Gastroesophageal sphincter (tissue), 4 donors: ENCODE measurements around the gene STK24. TPM values are rescaled to one million over a fixed set of nuclear protein-coding genes. Genes with fewer than 3 reads are reported as not detected.

Source experiments
- ATAC-seq: fragments of 150-250 bp; one replicate; pipeline ENCODE4 v1.9.1; 2016; ENCODE audit warnings: mild to moderate bottlenecking, moderate library complexity
- H3K27ac ChIP-seq, 4 donors: fragments of 200-600 bp; sonication (generic) in 3 of 4; 1 replicate in 3 of 4; 2 replicates in 1 of 4; pipeline ENCODE4 v1.5.1; 2016 to 2019
- H3K27me3 ChIP-seq: fragments of 200-600 bp; sonication (generic); one replicate; pipeline ENCODE4 v1.5.1; 2019
- H3K36me3 ChIP-seq, 2 donors: fragments of 200-600 bp; sonication (generic); one replicate each; pipeline ENCODE4 v1.5.1; 2019; ENCODE audit warnings: control low read depth in 1 of 2
- H3K4me1 ChIP-seq, 3 donors: fragments of 200-600 bp; sonication (generic); 1 replicate in 2 of 3; 2 replicates in 1 of 3; pipeline ENCODE4 v1.5.1; 2016 to 2019; ENCODE audit warnings: control low read depth in 2 of 3
- H3K4me3 ChIP-seq, 2 donors: fragments of 200-600 bp; sonication (generic); one replicate each; pipeline ENCODE4 v1.5.1; 2019; ENCODE audit warnings: mild to moderate bottlenecking in 1 of 2, moderate library complexity in 1 of 2
- H3K9me3 ChIP-seq, 3 donors: fragments of 200-600 bp; sonication (generic); one replicate each; pipeline ENCODE4 v1.5.1; 2017 to 2019; ENCODE audit warnings: control low read depth in 2 of 3
- EP300 ChIP-seq: sonication (generic); formaldehyde crosslinking; IDR thresholded peaks from one replicate; pipeline ENCODE4 v1.6.1; 2017; ENCODE audit warnings: antibody characterized with exemption, mild to moderate bottlenecking
- POLR2A ChIP-seq, 2 donors: fragments of 450-650 bp; IDR thresholded peaks; one replicate each; pipeline ENCODE4 v1.6.1; 2017; ENCODE audit warnings: antibody characterized with exemption in 2 of 2, mild to moderate bottlenecking in 2 of 2, moderate library complexity in 1 of 2
- POLR2AphosphoS5 ChIP-seq: sonication (generic); formaldehyde crosslinking; IDR thresholded peaks from one replicate; pipeline ENCODE4 v1.6.1; 2017; ENCODE audit warnings: antibody characterized with exemption
- WGBS, 2 donors: methylation state at CpG; one replicate each; pipeline ENCODE4 v1.1.5; 2018; ENCODE audit warnings: low coverage in 1 of 2; 5-methylcytosine and 5-hydroxymethylcytosine counted together
- total RNA-seq, 4 donors: library from RNA; depleted of rRNA; stranded (reverse); fragments of >200 nt; gene quantifications; one replicate each; pipeline ENCODE4 v1.1.0, GENCODE V29; 2016
- TF ChIP-seq, protein P1 (sequence below), 4 experiments: fragments of 200-600 bp in 2 of 4; fragments of 450-650 bp in 2 of 4; sonication (generic) in 1 of 4; IDR thresholded peaks; one replicate each; pipeline ENCODE4 v1.5.1; 2017 to 2019; ENCODE audit warnings: antibody characterized with exemption in 4 of 4, mild to moderate bottlenecking in 2 of 4, moderate library complexity in 2 of 4

The STK24 gene
- total RNA-seq, 4 donors from 2014 or later, result 60.2 to 157 (median 102) TPM

DNA sequence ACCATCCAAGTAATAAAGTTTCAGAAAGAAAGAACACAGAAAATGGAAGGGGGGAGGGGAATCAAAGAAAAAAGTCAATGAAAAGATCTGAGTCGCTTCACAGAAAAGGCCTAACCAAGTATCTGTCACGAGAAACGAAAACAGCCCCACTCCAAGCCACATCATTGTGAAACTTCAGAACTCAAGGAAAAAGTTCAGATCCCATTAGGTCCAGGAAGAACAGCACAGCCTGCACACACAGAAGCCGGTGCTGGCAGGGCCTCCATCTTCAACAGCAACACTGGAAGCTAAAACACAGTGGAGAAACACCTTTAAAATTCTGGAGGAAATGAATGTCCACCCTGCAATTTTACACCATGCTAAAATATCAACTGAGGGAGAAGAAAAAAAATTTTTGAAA, 8.0 kb downstream of the STK24 start:
- no peak overlapping the region for H3K4me3 ChIP-seq
- no peak overlapping the region for H3K27ac ChIP-seq
- TF ChIP-seq POLR2A (IDR thresholded peaks at IDR 0.05) (no peak), EP300 (no peak), POLR2AphosphoS5 (no peak)
- TF ChIP-seq, protein P1, sequence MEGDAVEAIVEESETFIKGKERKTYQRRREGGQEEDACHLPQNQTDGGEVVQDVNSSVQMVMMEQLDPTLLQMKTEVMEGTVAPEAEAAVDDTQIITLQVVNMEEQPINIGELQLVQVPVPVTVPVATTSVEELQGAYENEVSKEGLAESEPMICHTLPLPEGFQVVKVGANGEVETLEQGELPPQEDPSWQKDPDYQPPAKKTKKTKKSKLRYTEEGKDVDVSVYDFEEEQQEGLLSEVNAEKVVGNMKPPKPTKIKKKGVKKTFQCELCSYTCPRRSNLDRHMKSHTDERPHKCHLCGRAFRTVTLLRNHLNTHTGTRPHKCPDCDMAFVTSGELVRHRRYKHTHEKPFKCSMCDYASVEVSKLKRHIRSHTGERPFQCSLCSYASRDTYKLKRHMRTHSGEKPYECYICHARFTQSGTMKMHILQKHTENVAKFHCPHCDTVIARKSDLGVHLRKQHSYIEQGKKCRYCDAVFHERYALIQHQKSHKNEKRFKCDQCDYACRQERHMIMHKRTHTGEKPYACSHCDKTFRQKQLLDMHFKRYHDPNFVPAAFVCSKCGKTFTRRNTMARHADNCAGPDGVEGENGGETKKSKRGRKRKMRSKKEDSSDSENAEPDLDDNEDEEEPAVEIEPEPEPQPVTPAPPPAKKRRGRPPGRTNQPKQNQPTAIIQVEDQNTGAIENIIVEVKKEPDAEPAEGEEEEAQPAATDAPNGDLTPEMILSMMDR (IDR thresholded peaks at IDR 0.05), result no peak
- peaks cover 3 to 97% (median 43%) of the 10 kb centered on the region in 3 donors for H3K4me1 ChIP-seq
- H3K36me3 ChIP-seq, result no peaks in the 10 kb centered on the region
- no peaks in the 10 kb centered on the region for H3K9me3 ChIP-seq
- ATAC-seq, result no peak
- no peaks in the 10 kb centered on the region for H3K27me3 ChIP-seq
- WGBS, 2 donors, result 84 to 93% methylated on average over 2 to 4 of the region's 4 CpGs

DNA sequence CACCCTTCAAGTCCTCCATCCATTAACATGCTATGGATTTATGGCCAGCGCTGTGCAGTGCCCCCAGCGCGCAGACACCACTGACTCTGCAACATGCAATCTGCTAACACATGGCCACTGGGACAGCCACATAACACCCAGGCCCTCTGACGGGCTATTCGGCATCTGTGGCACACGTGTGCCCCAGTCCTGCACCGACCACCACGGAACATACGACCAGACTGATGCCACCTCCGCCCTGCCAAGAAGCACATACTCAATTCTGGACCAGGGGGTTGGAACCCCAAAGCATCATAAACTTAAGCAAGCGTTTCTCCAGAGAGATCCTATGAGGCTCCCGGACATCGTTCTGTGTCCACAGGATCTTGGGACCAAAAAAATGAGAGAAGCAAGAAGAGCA, 9.8 kb downstream of the STK24 start:
- TF ChIP-seq EP300 (no peak), POLR2A (IDR thresholded peaks at IDR 0.05) (no peak), POLR2AphosphoS5 (no peak)
- TF ChIP-seq, protein P1 (IDR thresholded peaks at IDR 0.05), result no peak
- no peak overlapping the region for H3K4me3 ChIP-seq
- H3K9me3 ChIP-seq, result no peaks in the 10 kb centered on the region
- no peaks in the 10 kb centered on the region for H3K27me3 ChIP-seq
- H3K27ac ChIP-seq, result peak overlapping the region in 1 of 4 donors; percentile 75
- no peak for ATAC-seq
- WGBS, 2 donors, result 98 to 100% methylated on average over 2 to 6 of the region's 13 CpGs
- no peaks in the 10 kb centered on the region for H3K36me3 ChIP-seq
- peaks cover 3 to 97% (median 45%) of the 10 kb centered on the region in 3 donors for H3K4me1 ChIP-seq

DNA sequence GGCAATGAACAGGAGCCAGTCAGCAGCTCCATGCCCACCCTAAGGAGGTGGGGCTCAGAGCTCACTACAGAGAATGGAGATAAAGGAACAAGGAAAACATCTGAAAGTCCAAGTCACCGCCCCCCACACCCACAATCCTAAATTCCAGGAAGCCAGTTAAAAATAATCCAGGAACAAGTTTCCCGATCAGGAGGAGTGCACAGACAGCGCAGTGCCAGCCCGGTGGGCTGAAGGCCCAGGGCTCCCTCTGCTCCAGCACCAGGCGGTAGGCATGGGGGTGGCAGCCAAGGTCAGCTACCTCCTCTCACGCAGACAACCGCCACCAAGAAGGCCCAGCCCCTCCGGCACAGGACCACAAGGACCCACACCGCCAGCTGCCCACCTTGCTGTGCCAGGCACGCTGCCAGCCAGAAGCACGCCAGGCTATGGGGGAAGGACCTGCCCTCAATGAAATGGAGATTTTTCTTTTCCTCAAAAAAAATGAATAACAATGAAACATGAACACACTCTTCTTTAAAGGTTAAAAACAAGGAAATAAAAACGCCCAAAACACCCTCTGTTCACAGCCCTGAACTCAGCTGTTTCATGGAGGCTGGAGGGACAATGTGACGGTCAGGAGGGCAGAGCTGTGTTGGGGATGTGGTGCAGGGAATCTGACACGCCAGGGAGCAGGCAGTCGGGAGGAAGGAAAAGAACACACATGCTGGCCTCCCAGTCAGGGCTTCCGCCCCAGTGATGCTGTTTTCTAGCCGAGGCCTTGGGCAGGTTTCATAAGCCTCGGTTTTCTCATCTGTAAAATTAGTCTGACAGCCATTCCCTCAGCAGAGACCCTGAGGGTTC, 11.0 kb downstream of the STK24 start:
- Histone ChIP-seq H3K27ac (peak overlapping the region in 3 of 4 donors; percentile 60 to 75 (median 71)), H3K36me3 (no peaks in the 10 kb centered on the region), H3K9me3 (no peaks in the 10 kb centered on the region), H3K4me3 (peak overlapping the region in 1 of 2 donors; percentile 20), H3K27me3 (no peaks in the 10 kb centered on the region), H3K4me1 (peaks cover 3 to 97% (median 35%) of the 10 kb centered on the region in 3 donors)
- TF ChIP-seq POLR2A (IDR thresholded peaks at IDR 0.05) (no peak), POLR2AphosphoS5 (peak; percentile 59), EP300 (no peak)
- TF ChIP-seq, protein P1 (IDR thresholded peaks at IDR 0.05), result peak in 1 of 4 experiments; percentile 32
- 39 to 46% methylated on average over 4 to 6 of the region's 18 CpGs for WGBS, 2 donors
- ATAC-seq, result peak; percentile 64

DNA sequence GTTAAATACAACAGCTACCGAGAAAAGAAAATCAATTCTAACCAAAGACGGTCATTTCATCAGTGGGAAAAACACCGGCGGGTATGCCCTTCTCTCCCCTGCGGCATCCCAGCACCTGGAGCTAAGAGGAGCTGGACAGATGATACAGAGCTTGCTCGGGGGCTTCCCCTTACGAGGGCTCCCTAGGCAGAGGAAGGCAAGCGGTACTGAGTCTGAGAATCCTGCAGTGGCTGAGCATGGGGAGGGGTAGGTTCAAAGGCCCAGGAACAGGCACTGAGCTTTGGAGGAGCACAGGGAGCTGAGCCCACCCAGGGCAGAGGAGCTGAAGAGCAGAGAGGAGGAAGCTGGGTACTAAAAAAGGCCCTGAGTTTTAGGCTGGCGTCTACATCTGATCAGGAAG, 12.7 kb downstream of the STK24 start:
- H3K9me3 ChIP-seq, result no peaks in the 10 kb centered on the region
- peak overlapping the region in 2 of 4 donors; percentile 13 to 75 for H3K27ac ChIP-seq
- TF ChIP-seq EP300 (no peak), POLR2AphosphoS5 (no peak), POLR2A (IDR thresholded peaks at IDR 0.05) (no peak)
- TF ChIP-seq, protein P1 (IDR thresholded peaks at IDR 0.05), result no peak
- H3K4me1 ChIP-seq, result peaks cover 3 to 97% (median 30%) of the 10 kb centered on the region in 3 donors
- no peaks in the 10 kb centered on the region for H3K27me3 ChIP-seq
- WGBS, 2 donors, result 71 to 89% methylated on average over 3 to 9 of the region's 9 CpGs
- no peaks in the 10 kb centered on the region for H3K36me3 ChIP-seq
- no peak for ATAC-seq
- no peak overlapping the region for H3K4me3 ChIP-seq

DNA sequence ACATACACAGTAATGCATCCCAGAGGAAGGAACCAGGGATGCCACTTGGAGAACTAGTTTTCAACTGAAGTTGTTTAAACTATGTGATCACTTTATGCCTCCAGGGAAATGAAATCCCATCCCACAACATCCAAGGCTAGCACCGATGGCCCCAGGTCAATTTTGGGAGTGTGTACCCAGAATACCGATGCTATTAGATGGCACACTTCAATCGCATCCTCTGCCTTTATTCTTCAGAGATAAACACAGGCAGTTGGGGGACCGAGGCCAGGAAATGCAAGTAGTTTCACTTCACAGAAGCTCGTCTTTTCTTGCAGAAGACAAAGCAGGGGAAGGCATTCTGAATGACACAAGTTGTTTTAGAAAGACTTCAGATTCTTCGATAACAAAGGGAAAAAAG, 13.8 kb downstream of the STK24 start:
- Histone ChIP-seq H3K9me3 (no peaks in the 10 kb centered on the region), H3K4me1 (peaks cover 3 to 98% (median 33%) of the 10 kb centered on the region in 3 donors), H3K36me3 (no peaks in the 10 kb centered on the region), H3K27ac (no peak overlapping the region), H3K4me3 (no peak overlapping the region), H3K27me3 (no peaks in the 10 kb centered on the region)
- TF ChIP-seq POLR2A (IDR thresholded peaks at IDR 0.05), result no peak
- TF ChIP-seq POLR2AphosphoS5, result no peak
- TF ChIP-seq, protein P1 (IDR thresholded peaks at IDR 0.05), result no peak
- TF ChIP-seq EP300, result no peak
- 32 to 48% methylated on average over 6 of the region's 6 CpGs for WGBS, 2 donors
- no peak for ATAC-seq
